ENCODE measurements around the gene PPP2R5C.

The PPP2R5C gene

GRCh38 chr14:101959277-101959676 is 197.8 kb downstream of the PPP2R5C start:
- Mint-ChIP-seq H3K36me3 (ENCODE audit: low read depth) (no peaks in the 10 kb centered on the region), H3K4me3 (no peak overlapping the region), H3K4me1 (peaks cover 12% of the 10 kb centered on the region), H3K9me3 (no peaks in the 10 kb centered on the region), H3K27ac (no peak overlapping the region), H3K27me3 (ENCODE audit: low read depth, poor library complexity) (peaks cover 10% of the 10 kb centered on the region)
- TF ChIP-seq CTCF (IDR thresholded peaks at IDR 0.05) = no peak
- DNase-seq = no peak

GRCh38 chr14:101960225-101960624 is 198.7 kb downstream of the PPP2R5C start:
- H3K27me3 Mint-ChIP-seq (ENCODE audit: low read depth, poor library complexity) = peaks cover 10% of the 10 kb centered on the region
- TF ChIP-seq CTCF (IDR thresholded peaks at IDR 0.05) = peak; percentile 34
- no peaks in the 10 kb centered on the region for H3K36me3 Mint-ChIP-seq (ENCODE audit: low read depth)
- H3K4me1 Mint-ChIP-seq = peaks cover 12% of the 10 kb centered on the region
- no peak for DNase-seq
- no peaks in the 10 kb centered on the region for H3K9me3 Mint-ChIP-seq
- H3K27ac Mint-ChIP-seq = no peak overlapping the region
- no peak overlapping the region for H3K4me3 Mint-ChIP-seq

DNA sequence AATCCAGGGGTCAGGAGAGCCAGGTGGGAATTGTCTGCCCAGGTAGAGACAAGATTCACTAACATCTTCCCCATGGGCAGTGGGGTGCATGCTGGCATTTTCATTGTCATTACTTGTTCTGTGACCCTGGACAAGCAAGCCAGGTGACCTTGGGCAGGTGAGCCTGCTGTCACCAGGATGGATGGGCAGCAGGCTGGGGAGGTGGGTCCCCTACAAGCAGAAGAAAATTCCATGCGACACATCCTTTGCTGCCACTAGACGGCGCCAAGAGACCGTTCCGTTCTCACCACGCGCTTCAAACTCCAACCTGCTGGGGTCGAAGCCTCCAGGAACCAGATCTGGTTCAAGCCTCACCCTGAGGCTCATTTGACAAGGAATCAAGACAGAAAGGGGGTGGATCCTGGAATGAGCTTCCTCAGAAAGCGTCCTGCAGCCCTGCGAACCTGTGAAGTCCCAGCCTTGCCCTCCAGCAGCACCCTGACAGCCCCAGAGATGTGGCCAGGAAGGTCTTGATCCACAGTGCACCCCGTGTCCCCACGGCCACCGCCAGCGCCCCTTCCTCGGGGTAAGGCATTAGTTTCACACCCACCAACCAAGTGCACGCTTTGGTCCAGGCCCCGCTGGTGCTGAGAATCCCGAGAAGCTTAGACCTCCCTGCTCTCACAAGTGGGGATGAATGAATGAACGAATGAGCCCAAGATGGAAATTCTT is 199.7 kb downstream of the PPP2R5C start:
- Mint-ChIP-seq H3K27ac (no peak overlapping the region), H3K4me1 (peaks cover 19% of the 10 kb centered on the region), H3K27me3 (ENCODE audit: low read depth, poor library complexity) (peaks cover 10% of the 10 kb centered on the region), H3K36me3 (ENCODE audit: low read depth) (no peaks in the 10 kb centered on the region), H3K4me3 (no peak overlapping the region), H3K9me3 (no peaks in the 10 kb centered on the region)
- peak; percentile 91 for TF ChIP-seq CTCF (IDR thresholded peaks at IDR 0.05)
- DNase-seq = peak; percentile 76

- H3K27me3 Mint-ChIP-seq (ENCODE audit: low read depth, poor library complexity) = peaks cover 7% of the 10 kb centered on the region
- no peak for TF ChIP-seq CTCF (IDR thresholded peaks at IDR 0.05)
- no peaks in the 10 kb centered on the region for H3K36me3 Mint-ChIP-seq (ENCODE audit: low read depth)
- DNase-seq = no peak
- H3K27ac Mint-ChIP-seq = no peak overlapping the region
- H3K9me3 Mint-ChIP-seq = no peaks in the 10 kb centered on the region
- peaks cover 26% of the 10 kb centered on the region for H3K4me1 Mint-ChIP-seq
- no peak overlapping the region for H3K4me3 Mint-ChIP-seq
Observed at GRCh38 chr14:101961746-101962502, 200.4 kb downstream of the PPP2R5C start.

GRCh38 chr14:101962503-101962874 is 201.0 kb downstream of the PPP2R5C start:
- DNase-seq = no peak
- Mint-ChIP-seq H3K4me1 (peaks cover 30% of the 10 kb centered on the region), H3K9me3 (no peaks in the 10 kb centered on the region), H3K27ac (no peak overlapping the region), H3K4me3 (no peak overlapping the region), H3K27me3 (ENCODE audit: low read depth, poor library complexity) (peaks cover 7% of the 10 kb centered on the region), H3K36me3 (ENCODE audit: low read depth) (peaks cover under 1% of the 10 kb centered on the region)
- TF ChIP-seq CTCF (IDR thresholded peaks at IDR 0.05) = no peak
